HepG2 (cell line): ENCODE results near the gene FBXO24. TPM values are rescaled to one million over a fixed set of nuclear protein-coding genes. Genes with fewer than 3 reads are reported as not detected.

Experiments used
- BHLHE40 ChIP-seq: IDR thresholded peaks from 2 replicates; pipeline ENCODE4 v1.6.1; 2011; ENCODE audit warnings: low read length, improper control_type of control experiment
- ESRRA ChIP-seq: sonication (generic); formaldehyde crosslinking; IDR thresholded peaks from 2 replicates; pipeline ENCODE4 v1.5.1; 2020; ENCODE audit warnings: mild to moderate bottlenecking, low read depth, missing genetic modification reagents
- FOXK1 ChIP-seq: sonication (generic); formaldehyde crosslinking; IDR thresholded peaks from 2 replicates; pipeline ENCODE4 v1.4.0; 2020; ENCODE audit warnings: low read depth, missing genetic modification reagents, borderline replicate concordance
- HHEX ChIP-seq: IDR thresholded peaks from 2 replicates; pipeline ENCODE4 v1.6.1; 2016; ENCODE audit warnings: control low read depth
- HOXA7 ChIP-seq: sonication (generic); formaldehyde crosslinking; IDR thresholded peaks from 2 replicates; pipeline ENCODE4 v1.8.1; 2022; ENCODE audit warnings: mild to moderate bottlenecking, missing genetic modification reagents, moderate library complexity
- MXD4 ChIP-seq: IDR thresholded peaks from 2 replicates; pipeline ENCODE4 v1.6.1; 2016; ENCODE audit warnings: mild to moderate bottlenecking, missing biosample characterization, missing genetic modification reagents
- NFE2L2 ChIP-seq: fragments of 150-350 bp; IDR thresholded peaks from 2 replicates; pipeline ENCODE4 v1.6.1; 2014; ENCODE audit warnings: low read length
- PLRG1 ChIP-seq: fragments of 450-650 bp; conservative IDR thresholded peaks from 2 replicates; pipeline ENCODE4 v1.6.1; 2016
- POGZ ChIP-seq: sonication (generic); formaldehyde crosslinking; IDR thresholded peaks from 2 replicates; pipeline ENCODE4 v1.4.0; 2020; ENCODE audit warnings: mild to moderate bottlenecking, missing genetic modification reagents
- POLR2G ChIP-seq: fragments of 200-400 bp; formaldehyde crosslinking; IDR thresholded peaks from 2 replicates; pipeline ENCODE4 v1.6.1; 2018; ENCODE audit warnings: mild to moderate bottlenecking, low read depth, low read length, moderate library complexity
- TBL1XR1 ChIP-seq: fragments of 150-350 bp; IDR thresholded peaks from 2 replicates; pipeline ENCODE4 v1.6.1; 2014; ENCODE audit warnings: borderline replicate concordance, low read length; ENCODE audit not compliant: partially characterized antibody
- YEATS4 ChIP-seq: sonication (generic); formaldehyde crosslinking; IDR thresholded peaks from 2 replicates; pipeline ENCODE4 v1.4.0; 2020; ENCODE audit warnings: missing genetic modification reagents, borderline replicate concordance
- ZBTB42 ChIP-seq: sonication (generic); formaldehyde crosslinking; IDR thresholded peaks from 2 replicates; pipeline ENCODE4 v1.5.0; 2020; ENCODE audit warnings: mild to moderate bottlenecking, missing genetic modification reagents
- ZEB1 ChIP-seq: IDR thresholded peaks from 2 replicates; pipeline ENCODE4 v1.6.1; 2012; ENCODE audit warnings: mild to moderate bottlenecking, low read depth, inconsistent platforms; ENCODE audit not compliant: insufficient replicate concordance
- ZNF101 ChIP-seq: sonication (generic); formaldehyde crosslinking; IDR thresholded peaks from 2 replicates; pipeline ENCODE4 v1.4.0; 2020; ENCODE audit warnings: mild to moderate bottlenecking, low read depth, missing genetic modification reagents, borderline replicate concordance
- ZNF143 ChIP-seq: sonication (generic); formaldehyde crosslinking; IDR thresholded peaks from 2 replicates; pipeline ENCODE4 v1.4.0; 2020; ENCODE audit warnings: missing genetic modification reagents
- ZNF225 ChIP-seq: sonication (generic); formaldehyde crosslinking; IDR thresholded peaks from 2 replicates; pipeline ENCODE4 v1.4.0; 2020; ENCODE audit warnings: mild to moderate bottlenecking, missing genetic modification reagents
- ZNF780A ChIP-seq: sonication (generic); formaldehyde crosslinking; IDR thresholded peaks from 2 replicates; pipeline ENCODE4 v1.8.0; 2022; ENCODE audit warnings: mild to moderate bottlenecking, missing genetic modification reagents, moderate library complexity
- ZNF790 ChIP-seq: sonication (generic); formaldehyde crosslinking; IDR thresholded peaks from 2 replicates; pipeline ENCODE4 v1.8.0; 2022; ENCODE audit warnings: missing genetic modification reagents, mild to moderate bottlenecking, borderline replicate concordance
- ZSCAN22 ChIP-seq: sonication (generic); formaldehyde crosslinking; IDR thresholded peaks from 2 replicates; pipeline ENCODE4 v1.4.0; 2020; ENCODE audit warnings: mild to moderate bottlenecking, missing genetic modification reagents
- ZSCAN30 ChIP-seq: sonication (generic); formaldehyde crosslinking; IDR thresholded peaks from 2 replicates; pipeline ENCODE4 v1.5.0; 2020; ENCODE audit warnings: mild to moderate bottlenecking, missing genetic modification reagents
- ZSCAN31 ChIP-seq: sonication (generic); formaldehyde crosslinking; IDR thresholded peaks from 2 replicates; pipeline ENCODE4 v1.5.0; 2020; ENCODE audit warnings: low read depth, mild to moderate bottlenecking, missing genetic modification reagents
- polyA plus RNA-seq, 8 experiments: library from polyadenylated mRNA; depleted of rRNA in 3 of 8; stranded (reverse) in 7 of 8; unstranded in 1 of 8; fragments of >200 nt; fragmentation: Illumina TruSeq in 4 of 8; extraction: Trizol in 4 of 8; gene quantifications; 2 replicates each; pipeline versions ENCODE4 v1.2.1 to v1.2.3, GENCODE V29; 2011 to 2016; ENCODE audit warnings: low read depth in 4 of 8, missing spikeins in 1 of 8, mixed read lengths in 1 of 8; ENCODE audit not compliant: insufficient read depth in 1 of 8
- total RNA-seq, 5 experiments: library from RNA; depleted of rRNA; stranded (reverse); fragments of >200 nt; fragmentation: Illumina TruSeq; extraction: Trizol; gene quantifications; 2 replicates each; pipeline ENCODE4 v1.2.3, GENCODE V29; 2016; ENCODE audit warnings: low read depth in 1 of 5
- TF ChIP-seq, protein P1 (sequence below): sonication (generic); formaldehyde crosslinking; conservative IDR thresholded peaks from 2 replicates; pipeline ENCODE4 v1.4.0; 2020; ENCODE audit warnings: missing genetic modification reagents
- TF ChIP-seq, protein P2 (sequence below): sonication (generic); formaldehyde crosslinking; IDR thresholded peaks from 2 replicates; pipeline ENCODE4 v1.8.0; 2022; ENCODE audit warnings: mild to moderate bottlenecking, missing genetic modification reagents, moderate library complexity
- TF ChIP-seq, protein P3 (sequence below): sonication (generic); formaldehyde crosslinking; IDR thresholded peaks from 2 replicates; pipeline ENCODE4 v1.5.0; 2020; ENCODE audit warnings: missing genetic modification reagents
- TF ChIP-seq, protein P4 (sequence below): sonication (generic); formaldehyde crosslinking; IDR thresholded peaks from 2 replicates; pipeline ENCODE4 v1.4.0; 2020; ENCODE audit warnings: low read depth, mild to moderate bottlenecking, missing genetic modification reagents

FBXO24 gene
- total and polyA plus RNA-seq, 2 of the 13 experiments (the other 11 are each of a cell fraction or from before 2014, with no cell fraction given) = 0.20 to 0.55 TPM

DNA sequence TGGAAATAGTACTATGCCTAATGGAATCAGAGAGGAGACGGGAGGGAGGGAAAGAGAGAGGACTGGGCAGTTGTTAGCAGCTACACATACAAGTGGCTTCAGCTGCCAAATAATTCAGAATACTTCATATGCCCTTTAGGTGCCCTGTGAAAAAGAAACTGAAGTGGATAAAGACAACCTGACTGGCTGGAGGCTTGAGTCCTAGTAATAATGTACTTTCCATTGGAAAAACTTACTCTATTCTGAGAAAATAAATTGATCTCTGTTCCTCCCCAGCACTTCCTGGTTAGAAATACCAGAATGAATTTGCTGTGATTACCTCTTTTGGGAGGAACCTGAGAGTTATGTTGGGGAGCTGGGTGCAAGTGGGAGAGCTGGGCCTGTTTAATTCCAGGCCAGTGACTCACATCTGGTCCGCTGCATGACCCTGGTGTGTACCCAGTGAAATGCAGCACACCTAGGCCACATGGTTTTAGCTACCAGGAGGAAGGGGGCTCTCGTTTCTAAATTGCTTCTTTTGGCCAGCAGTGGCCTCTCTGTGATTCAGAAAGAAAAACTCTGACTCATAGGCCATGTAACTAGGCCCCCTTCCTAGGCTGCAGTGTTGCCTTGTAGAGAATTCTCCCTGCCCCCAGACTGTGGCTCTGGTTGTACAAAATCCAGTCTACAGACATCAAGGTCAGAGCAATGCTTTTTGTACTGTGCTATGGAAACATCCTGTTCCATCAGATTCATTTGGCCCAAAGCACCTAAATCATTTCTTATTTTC is 40.6 kb upstream of the FBXO24 start (continued):
- TF ChIP-seq BHLHE40 (peak; percentile 43; the same call in 1 of the 2 replicates), ZNF780A (CRISPR knock-in tag) (no peak), ZNF143 (CRISPR knock-in tag) (no peak), POGZ (CRISPR knock-in tag) (no peak), NFE2L2 (no peak), MXD4 (no peak), ZEB1 (no peak), ESRRA (CRISPR knock-in tag) (0 out of 2 replicates have a peak, but pooled peaks have one; percentile 23), HOXA7 (no peak), HHEX (CRISPR knock-in tag) (no peak), ZBTB42 (CRISPR knock-in tag) (no peak), ZSCAN31 (CRISPR knock-in tag) (no peak), YEATS4 (CRISPR knock-in tag) (no peak), ZNF225 (no peak), POLR2G (peak; percentile 8; the same call in 1 of the 2 replicates), ZSCAN30 (CRISPR knock-in tag) (no peak), ZNF790 (CRISPR knock-in tag) (no peak), FOXK1 (CRISPR knock-in tag) (peak; percentile 53; the same call in 1 of the 2 replicates), ZSCAN22 (CRISPR knock-in tag) (no peak), PLRG1 (no peak), ZNF101 (no peak), TBL1XR1 (peak; percentile 40)
- TF ChIP-seq, protein P1, sequence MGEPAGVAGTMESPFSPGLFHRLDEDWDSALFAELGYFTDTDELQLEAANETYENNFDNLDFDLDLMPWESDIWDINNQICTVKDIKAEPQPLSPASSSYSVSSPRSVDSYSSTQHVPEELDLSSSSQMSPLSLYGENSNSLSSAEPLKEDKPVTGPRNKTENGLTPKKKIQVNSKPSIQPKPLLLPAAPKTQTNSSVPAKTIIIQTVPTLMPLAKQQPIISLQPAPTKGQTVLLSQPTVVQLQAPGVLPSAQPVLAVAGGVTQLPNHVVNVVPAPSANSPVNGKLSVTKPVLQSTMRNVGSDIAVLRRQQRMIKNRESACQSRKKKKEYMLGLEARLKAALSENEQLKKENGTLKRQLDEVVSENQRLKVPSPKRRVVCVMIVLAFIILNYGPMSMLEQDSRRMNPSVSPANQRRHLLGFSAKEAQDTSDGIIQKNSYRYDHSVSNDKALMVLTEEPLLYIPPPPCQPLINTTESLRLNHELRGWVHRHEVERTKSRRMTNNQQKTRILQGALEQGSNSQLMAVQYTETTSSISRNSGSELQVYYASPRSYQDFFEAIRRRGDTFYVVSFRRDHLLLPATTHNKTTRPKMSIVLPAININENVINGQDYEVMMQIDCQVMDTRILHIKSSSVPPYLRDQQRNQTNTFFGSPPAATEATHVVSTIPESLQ (CRISPR knock-in tag) = no peak
- TF ChIP-seq, protein P2, sequence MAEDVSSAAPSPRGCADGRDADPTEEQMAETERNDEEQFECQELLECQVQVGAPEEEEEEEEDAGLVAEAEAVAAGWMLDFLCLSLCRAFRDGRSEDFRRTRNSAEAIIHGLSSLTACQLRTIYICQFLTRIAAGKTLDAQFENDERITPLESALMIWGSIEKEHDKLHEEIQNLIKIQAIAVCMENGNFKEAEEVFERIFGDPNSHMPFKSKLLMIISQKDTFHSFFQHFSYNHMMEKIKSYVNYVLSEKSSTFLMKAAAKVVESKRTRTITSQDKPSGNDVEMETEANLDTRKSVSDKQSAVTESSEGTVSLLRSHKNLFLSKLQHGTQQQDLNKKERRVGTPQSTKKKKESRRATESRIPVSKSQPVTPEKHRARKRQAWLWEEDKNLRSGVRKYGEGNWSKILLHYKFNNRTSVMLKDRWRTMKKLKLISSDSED (CRISPR knock-in tag) = no peak
- TF ChIP-seq, protein P3, sequence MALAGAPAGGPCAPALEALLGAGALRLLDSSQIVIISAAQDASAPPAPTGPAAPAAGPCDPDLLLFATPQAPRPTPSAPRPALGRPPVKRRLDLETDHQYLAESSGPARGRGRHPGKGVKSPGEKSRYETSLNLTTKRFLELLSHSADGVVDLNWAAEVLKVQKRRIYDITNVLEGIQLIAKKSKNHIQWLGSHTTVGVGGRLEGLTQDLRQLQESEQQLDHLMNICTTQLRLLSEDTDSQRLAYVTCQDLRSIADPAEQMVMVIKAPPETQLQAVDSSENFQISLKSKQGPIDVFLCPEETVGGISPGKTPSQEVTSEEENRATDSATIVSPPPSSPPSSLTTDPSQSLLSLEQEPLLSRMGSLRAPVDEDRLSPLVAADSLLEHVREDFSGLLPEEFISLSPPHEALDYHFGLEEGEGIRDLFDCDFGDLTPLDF (CRISPR knock-in tag) = no peak
- TF ChIP-seq, protein P4, sequence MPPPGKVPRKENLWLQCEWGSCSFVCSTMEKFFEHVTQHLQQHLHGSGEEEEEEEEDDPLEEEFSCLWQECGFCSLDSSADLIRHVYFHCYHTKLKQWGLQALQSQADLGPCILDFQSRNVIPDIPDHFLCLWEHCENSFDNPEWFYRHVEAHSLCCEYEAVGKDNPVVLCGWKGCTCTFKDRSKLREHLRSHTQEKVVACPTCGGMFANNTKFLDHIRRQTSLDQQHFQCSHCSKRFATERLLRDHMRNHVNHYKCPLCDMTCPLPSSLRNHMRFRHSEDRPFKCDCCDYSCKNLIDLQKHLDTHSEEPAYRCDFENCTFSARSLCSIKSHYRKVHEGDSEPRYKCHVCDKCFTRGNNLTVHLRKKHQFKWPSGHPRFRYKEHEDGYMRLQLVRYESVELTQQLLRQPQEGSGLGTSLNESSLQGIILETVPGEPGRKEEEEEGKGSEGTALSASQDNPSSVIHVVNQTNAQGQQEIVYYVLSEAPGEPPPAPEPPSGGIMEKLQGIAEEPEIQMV (CRISPR knock-in tag) = peak; percentile 83; the same call in 1 of the 2 replicates
